Activated CD8-positive, alpha-beta memory T cell treated with anti-CD3 and anti-CD28 coated beads, Interleukin-2, amount 50 U/mL, for 4 hours (primary cell): Measurements from ENCODE around the gene BBOX1.
"Not testable (repeated sequence)": the region's sequence is repeated elsewhere in the genome, so short reads cannot be mapped to it uniquely, and the experiment has no call there.

ENCODE experiments used
- DNase-seq: peaks from one replicate; pipeline ENCODE4 v3.0.0-alpha.2; 2020

BBOX1 gene

DNA sequence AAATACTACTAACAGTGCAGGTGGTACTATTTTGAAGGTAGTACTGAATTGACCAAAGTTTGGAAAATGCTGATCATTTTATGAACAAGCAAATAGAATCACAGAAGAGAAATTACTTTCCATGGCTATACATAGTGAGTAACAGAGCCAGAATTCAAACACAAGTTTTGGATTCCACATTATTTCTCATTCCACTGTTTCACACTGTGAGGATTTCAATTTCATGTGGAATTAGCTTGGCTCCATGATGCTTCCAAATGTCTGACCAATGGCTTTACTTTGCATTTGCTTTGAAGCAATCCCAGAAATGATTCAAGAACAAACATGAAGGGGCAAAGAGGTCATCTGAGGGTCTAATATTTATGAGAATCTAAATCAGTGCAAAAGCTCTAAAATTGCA lies 98.1 kb downstream of the BBOX1 start:
- no peak for DNase-seq

DNA sequence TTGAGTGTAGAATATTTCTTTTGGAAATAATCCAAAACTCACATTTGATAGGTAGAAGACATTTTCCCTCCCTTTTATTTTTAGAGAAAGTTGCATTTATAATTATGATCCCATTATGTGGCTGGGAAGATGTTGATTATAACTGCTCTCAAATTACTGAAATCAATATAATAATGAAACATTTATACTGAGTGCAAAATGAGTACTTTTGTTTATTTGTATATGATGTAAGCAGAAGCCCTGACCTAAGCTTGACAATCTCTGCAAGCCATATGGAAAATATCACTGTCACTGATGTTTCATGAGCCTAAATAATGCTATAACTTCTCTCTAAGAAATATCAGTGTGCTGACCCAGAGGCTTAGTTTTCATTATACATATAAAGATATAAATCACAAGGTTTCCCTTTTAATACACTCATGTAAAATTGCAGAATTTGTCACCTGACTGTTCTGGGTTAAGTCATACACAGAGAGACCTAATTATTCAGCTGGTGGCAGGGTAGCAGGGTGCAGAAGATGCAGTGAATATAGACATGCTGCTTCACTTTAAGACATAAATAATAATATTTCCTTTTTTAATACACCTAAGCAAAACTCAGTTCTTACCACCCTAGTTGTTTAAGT lies 99.2 kb downstream of the BBOX1 start:
- DNase-seq = no peak

DNA sequence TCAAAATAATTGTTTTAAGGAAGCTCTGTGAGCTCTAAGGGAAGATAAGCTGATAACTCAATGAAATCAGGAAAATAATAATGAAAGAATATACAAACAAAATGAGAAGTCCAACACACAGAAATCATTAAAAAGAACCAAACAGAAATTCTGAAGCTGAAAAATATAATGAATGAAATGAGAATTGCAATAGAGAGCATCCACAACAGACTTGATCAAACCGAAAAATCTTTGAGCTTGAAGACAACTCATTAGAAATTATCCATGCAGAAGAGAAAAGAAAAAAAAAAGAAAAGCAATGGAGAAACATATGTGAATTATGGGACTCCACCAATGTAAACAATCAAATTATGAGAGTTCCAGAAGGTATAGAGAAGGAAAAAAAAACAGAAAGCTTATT lies 101.0 kb downstream of the BBOX1 start:
- DNase-seq = no peak

DNA sequence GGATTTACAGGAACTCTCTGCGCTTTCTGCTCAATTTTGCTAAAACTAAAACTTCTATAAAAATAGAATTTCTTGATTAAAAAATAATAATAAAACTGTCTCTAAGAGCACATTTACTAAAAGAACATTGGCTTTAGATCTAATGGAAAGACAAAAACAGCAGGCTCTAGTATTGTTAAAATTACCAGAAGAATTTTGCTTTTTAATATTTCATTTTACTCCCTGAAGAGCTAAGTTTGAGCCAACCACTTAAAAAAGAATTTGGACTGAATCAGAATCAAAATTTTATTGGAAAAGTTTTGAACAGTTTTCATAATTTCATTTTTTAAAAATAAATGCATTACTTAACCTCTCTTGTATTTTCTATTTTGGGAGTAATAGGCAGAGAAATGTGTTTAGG lies 107.3 kb downstream of the BBOX1 start:
- no peak for DNase-seq

DNA sequence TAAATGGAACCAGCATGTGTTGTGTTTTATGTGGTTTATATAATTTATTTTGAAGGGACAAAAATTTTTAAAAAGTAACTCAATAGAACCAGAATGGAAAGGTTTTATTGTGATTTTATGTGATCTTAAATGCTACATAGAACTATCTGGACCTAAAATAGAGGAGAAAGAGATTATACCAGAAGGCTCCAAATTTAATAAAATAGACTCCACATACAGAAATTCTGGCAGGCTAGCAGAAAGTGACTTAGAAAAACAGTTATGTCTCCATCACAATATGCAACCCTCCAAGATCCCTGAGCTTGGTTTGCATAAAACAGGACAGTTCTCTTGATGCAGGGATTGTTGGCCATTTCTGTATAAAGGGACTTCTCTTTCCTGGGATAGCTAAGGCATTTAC lies 107.9 kb downstream of the BBOX1 start:
- DNase-seq = no peak

DNA sequence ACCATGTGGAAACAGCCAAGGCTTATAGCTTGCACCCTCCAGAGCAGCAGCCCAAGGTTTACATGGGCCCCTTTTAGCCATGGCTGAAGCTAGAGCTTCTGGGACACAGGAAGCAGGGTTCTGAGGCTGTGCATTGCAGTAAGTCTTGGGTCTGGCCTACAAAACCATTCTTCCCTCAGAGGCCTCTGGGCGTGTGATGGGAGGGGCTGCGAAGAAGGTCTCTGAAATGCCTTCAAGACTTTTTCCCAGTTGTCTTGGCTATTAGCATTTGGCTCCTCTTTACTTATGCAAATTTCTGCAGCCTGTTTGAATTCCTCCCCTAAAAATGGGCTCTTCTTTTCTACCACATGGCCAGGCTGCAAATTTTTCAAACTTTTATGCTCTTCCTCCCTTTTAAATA lies 109.5 kb downstream of the BBOX1 start:
- DNase-seq = no peak

DNA sequence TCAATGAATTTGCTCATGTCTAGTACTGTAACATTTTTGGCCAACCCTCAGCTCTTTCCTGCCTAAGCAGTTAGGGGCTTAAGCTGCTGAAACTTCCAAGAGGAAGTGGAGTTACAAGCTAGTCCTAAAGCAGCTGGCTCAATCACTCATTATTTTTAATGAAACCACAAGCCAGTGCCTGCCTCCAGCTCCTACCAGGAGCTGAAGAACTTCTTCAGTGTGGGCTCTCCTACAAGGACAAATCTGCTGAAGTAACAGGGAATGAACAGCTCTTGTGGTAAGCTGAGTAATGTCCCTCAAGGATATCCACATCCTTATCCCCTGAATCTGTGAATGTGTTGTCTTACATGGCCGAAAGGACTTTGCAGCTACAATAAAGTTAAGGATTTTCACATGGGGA lies 112.5 kb downstream of the BBOX1 start:
- no peak for DNase-seq

DNA sequence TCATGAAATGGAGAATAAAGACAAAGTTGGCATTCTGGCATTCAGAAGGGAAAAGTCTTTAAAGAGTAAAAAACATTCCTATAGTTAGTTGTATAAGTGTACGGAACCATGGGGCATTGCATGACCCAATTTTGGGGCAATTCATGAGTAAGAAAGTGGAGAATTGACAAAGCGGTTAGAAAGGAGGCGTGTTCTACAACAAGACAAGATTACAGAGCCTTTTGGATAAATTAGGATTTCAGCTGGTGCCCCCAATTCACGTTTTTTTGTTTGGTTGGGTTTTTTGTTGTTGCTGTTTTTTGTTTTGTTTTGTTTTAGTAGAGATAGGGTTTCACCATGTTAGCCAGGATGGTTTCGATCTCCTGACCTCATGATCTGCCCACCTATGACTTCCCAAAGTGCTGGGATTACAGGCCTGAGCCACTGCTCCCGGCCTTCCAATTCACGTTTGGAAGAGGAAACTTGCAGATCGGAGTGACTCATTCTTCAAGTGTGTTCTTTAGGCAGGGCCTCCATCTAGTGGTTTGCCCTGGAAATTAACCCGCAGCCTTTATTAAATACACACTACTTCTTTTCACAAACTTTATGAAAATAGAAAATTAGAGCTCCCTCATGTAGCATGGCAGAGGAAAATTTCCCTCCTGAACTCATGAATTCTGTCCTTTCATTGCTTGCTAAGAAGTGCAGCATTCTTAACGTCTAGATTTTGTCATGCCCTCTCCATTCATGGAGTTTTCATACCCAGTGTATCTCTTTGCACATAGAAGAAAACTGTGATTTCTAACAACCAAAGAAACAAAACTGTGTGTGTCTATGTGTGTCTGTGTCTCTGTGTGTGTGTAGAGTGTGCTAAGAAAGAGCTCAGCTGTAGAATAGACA lies 118.1 kb downstream of the BBOX1 start:
- no peak for DNase-seq

DNA sequence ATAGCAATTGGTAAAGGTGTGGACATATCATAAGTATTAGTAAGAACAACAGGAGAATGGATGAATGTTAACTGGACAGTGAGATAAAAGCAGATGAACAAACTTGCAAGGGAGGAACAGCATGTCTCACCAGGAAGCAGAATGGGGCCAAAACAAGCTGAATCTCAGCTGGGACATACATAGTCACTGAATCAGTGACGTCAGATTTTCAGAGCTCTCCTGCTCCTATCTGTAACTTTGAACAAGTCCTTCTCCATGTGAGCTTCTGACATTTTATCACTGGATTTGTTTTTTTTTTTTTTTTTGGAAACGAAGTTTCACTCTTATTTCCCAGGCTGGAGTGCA lies 118.7 kb downstream of the BBOX1 start:
- no peak for DNase-seq

DNA sequence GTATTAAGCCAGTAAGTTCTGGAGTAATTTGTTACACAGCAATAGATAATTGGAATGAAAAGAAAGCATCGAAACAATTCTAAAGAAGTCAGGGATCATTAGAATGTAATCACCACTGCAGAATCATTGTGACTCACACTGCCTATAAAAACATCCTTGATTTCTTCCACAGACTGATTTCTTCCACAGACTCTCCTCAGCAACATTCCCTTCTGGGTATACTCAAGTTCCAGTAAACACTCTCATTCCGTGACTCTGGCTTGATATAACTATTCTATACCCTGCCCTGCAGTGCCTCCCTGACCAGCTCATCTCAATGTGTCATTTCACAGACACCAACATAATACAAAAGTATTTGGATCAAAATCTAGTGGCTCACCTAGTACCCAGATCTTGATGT lies 120.5 kb downstream of the BBOX1 start:
- DNase-seq = no peak

DNA sequence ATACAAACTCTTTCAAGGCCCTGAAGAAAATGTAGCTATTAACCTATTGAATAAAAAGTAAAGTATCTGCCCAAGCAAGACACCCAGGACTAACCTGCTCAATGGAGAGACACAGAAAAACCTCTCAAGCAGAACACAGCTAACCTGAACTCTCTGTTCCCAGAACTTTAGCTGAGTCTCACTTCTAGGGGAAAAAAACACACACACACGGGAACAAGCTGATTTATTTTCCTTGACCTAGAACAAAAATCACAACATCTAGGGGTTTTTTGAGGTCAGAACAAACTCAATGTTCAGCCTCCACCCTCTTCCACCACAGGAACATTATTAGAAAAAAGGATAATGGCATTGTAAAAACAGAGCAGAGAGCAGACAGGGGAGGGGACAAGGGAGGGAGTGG lies 121.6 kb downstream of the BBOX1 start:
- no peak for DNase-seq

DNA sequence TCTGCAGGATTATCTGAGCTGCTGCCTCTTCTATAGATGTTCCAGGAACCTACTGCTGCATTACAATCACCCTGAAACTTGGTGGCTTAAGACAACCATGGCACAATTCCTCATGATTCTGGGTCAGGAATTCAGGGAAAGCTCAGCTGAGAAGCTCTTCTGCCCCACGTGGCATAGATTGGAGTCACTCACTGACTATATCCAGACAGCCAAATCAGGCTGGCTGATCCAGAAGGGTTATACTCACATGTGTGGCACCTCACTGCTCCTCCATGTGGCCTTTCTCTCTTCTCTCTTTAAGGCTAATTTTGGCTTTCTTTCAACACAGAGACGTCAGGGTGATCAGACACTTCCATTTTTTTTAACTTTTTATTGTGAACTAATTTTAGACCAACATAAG lies 125.5 kb downstream of the BBOX1 start:
- DNase-seq = no peak

DNA sequence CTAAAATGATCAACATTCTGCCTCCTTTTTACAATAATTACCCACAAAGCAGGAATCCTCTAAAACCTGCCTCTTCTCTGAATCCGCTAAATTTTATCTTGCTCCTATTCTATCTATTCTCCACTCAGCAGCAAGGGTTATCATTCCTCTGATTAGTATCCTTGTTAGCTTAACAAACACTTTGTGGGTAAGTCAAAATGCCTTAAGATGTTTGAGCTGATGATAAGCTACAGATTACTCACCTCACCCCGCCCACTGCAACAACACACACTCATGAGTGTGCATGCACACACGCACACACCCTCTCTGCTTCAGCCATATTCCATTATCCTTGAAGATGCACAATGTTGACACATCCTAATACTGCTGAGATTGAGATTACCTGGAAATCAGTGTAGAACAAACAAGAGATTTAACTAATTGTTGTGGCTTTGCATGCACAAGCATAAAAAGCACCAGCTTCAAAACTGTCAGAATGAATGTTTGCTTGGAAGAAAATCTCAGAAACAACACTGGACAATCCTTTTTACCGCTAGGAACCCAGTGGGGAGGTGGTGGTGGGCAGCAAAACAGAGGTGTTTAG lies 130.9 kb downstream of the BBOX1 start:
- DNase-seq = no peak

DNA sequence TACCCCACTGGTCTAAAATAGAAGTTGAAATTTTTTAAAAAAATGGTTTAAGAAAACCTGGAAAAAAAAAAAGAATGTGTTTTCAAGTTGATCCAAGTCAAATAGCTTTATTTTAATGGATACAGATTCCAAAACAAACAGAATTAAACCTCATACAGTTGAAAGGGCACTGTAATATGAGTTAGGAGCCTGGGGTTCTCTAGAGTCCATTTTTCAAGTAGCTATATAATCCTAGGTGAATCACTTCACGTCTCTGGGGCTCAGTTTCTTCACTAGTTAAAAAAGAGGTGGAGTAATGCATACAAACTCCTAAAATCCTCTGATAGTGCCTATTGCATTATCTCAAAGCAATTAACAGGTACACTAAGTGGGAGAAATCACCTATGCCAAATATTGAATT lies 132.9 kb downstream of the BBOX1 start:
- DNase-seq = no peak

DNA sequence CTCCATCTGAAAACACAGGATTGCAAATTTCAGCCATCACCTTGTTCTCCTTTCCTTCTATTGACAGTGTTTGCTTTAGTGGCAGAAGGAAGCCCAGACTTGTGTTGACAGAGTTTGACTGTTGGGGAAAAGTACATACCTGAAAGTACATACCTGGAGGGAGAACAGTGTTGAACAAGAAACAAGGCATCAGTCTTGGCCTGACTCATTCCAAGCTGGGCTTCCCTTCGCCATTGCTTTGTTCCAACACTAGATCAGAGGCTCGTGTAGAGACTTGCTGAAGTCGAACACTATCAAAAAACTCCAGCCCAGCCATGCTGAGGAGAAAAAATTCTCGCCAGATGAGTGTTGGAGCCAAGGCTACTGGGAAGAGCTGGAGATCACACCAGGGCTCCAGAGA lies 133.4 kb downstream of the BBOX1 start:
- DNase-seq = no peak

DNA sequence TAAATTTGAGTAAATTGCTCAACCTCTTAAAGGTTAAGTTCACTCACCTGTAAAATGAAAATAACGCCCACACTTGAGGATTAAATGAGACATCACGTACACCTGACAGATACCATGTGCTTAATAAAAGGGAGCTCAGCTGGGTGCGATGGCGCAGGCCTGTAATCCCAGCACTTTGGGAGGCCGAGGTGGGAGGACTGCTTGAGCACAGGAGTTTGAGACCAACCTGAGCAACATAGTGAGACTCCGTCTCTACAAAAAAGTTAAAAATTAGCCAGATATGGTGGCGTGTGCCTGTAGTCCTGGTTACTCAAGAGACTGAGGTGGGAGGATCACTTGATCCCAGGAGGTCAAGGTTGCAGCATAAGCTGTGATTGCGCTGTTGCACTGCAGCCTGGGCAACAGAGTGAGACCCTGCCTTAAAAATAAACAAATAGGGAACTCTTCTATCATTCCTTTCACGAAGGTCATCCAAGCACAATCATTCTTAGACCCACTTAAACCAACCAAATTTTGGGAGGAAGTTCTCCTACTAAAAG lies 134.1 kb downstream of the BBOX1 start:
- no peak for DNase-seq

DNA sequence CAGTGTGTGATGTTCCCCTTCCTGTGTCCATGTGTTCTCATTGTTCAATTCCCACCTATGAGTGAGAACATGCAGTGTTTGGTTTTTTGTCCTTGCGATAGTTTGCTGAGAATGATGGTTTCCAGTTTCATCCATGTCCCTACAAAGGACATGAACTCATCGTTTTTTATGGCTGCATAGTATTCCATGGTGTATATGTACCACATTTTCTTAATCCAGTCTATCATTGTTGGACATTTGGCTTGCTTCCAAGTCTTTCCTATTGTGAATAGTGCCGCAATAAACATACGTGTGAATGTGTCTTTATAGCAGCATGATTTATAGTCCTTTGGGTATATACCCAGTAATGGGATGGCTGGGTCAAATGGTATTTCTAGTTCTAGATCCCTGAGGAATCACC lies 134.9 kb downstream of the BBOX1 start:
- DNase-seq = not testable (repeated sequence)
